Astrocyte of the spinal cord (primary cell): ENCODE results near the gene TRIO.
A peak's percentile ranks its signal among the peaks of the same experiment; 100 is the strongest.

ENCODE experiments used
- DNase-seq: peaks from one replicate; pipeline ENCODE4 v3.0.0; 2011; ENCODE audit warnings: low read depth, low spot score
- H3K4me3 ChIP-seq: 2 replicates; pipeline ENCODE4 v1.5.1; 2011; ENCODE audit warnings: low read depth, mild to moderate bottlenecking, low read length, moderate library complexity
- in situ Hi-C: cut with HindIII; loops from 2 replicates; pipeline ENCODE4 v1.10.0; 2017; ENCODE audit warnings: low sequenced_read_pairs
- TF ChIP-seq, protein P1 (sequence below): IDR thresholded peaks from 2 replicates; pipeline ENCODE4 v1.5.1; 2012; ENCODE audit warnings: low read depth, mild to moderate bottlenecking, low read length, inconsistent platforms

Gene TRIO

GRCh38 chr5:14165375-14166106 is 22.4 kb downstream of the TRIO start:
- TF ChIP-seq, protein P1, sequence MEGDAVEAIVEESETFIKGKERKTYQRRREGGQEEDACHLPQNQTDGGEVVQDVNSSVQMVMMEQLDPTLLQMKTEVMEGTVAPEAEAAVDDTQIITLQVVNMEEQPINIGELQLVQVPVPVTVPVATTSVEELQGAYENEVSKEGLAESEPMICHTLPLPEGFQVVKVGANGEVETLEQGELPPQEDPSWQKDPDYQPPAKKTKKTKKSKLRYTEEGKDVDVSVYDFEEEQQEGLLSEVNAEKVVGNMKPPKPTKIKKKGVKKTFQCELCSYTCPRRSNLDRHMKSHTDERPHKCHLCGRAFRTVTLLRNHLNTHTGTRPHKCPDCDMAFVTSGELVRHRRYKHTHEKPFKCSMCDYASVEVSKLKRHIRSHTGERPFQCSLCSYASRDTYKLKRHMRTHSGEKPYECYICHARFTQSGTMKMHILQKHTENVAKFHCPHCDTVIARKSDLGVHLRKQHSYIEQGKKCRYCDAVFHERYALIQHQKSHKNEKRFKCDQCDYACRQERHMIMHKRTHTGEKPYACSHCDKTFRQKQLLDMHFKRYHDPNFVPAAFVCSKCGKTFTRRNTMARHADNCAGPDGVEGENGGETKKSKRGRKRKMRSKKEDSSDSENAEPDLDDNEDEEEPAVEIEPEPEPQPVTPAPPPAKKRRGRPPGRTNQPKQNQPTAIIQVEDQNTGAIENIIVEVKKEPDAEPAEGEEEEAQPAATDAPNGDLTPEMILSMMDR = no peak
- H3K4me3 ChIP-seq = no peak overlapping the region
- in situ Hi-C loops = no loop called here
- peak; percentile 93 for DNase-seq

GRCh38 chr5:14166437-14166836 is 23.3 kb downstream of the TRIO start:
- in situ Hi-C loops = no loop called here
- TF ChIP-seq, protein P1 = no peak
- no peak for DNase-seq
- H3K4me3 ChIP-seq = no peak overlapping the region

DNA sequence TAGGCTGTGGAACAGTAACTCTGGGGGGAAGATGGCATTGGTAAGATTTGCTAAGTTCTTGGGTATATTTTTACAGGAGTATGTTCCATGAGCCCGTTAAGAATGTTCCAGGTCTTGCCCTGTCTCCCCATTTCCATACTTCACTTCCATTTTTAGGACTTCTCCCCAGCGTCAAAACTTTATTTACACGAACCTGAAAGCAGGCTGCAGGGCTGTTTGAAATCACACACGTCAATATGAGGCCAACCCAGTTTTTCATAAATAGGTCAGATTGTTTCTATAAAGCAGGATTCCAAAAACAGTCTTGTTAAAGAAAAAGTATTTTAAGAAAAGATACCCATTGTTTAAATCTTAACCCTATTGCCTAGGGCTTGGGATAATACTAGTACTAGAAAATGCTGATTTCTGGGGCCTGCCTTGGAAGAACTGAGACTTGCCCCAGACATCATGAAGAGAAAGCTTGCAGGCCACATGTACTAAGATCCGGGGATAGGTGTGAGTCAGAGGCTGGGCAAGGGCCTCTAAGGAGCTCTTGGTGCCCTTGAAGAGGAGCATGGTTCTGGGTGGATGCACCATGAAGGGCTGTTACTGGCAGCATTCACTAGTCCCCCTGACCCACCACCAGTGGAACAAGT is 24.2 kb downstream of the TRIO start:
- DNase-seq = peak; percentile 68

DNA sequence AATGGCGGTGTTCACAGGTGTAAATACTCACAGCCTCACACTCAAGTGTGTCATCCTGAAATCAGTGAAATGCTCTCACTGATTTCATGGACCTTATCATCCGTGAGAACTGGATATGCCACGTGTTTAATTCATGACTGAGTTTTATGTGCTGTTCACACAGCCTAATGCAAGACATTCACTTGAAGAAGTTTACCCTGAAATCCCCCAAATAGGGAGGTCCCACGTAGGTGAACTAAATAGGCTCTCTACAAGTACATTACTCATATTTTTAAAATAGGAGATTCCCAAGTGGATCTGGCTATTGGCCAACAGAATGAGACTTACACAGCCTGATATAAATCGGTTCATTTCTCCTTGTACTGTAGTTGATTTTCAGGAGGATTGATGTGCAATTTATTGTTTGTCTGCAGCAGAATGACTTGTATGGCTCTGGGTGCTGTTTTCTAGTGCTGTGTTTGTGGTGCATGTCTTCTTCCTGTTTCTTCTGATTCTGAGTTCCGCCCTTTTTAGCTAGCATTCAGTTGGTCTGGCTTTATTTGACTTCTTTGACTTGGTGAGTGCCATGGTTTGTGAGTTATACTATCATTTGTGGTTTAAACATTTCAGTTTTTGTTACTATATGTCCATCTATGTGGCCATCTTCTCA is 25.1 kb downstream of the TRIO start:
- no peak for DNase-seq
- TF ChIP-seq, protein P1 = no peak
- H3K4me3 ChIP-seq = no peak overlapping the region
- in situ Hi-C loops = no loop called here

More for the DNA sequence above, 24.2 kb downstream of the TRIO start:
- H3K4me3 ChIP-seq = no peak overlapping the region
- TF ChIP-seq, protein P1 = no peak
- in situ Hi-C loops = no loop called here

DNA sequence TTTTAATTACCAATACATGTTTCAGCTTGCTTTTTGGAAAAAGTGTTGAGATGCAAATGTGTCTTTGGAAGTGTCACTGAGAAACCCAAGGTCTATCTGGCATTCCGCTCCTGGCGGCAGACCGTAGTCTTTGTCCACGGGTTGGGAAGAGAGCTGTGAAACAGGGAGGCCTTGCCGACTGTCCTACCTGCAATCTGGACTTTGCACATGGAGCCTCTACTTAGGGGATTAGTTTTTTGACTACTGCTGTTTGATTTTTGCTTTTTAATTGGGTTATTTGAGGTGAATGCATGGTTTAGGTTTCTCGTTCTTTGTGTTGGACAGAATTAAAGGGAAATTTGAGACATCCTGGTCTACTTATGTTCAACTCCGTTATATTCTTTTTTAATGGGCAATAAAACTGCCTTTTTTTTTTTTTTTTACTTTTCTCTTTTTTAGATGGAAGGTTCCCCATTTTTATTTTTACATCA is 25.7 kb downstream of the TRIO start:
- in situ Hi-C loops = no loop called here
- TF ChIP-seq, protein P1 = no peak
- DNase-seq = no peak

DNA sequence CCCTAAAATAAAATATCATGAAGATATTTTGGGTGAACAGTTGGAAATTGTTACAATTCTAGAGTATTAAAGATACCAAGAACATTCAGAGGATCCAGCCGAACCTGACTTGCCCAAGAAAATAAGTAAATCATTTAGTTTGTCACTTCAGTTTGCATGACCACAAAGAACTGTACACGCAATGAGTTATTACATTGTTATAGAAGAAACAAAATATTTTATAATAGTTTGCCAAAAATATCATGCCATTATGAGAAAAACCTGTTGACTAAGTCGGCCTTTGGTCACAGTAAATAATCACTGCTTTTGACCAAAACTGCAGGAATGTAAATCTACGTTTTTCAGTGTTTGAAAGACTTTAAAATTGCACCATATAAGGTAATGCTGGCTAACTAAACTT is 27.9 kb downstream of the TRIO start:
- no peak for DNase-seq
- TF ChIP-seq, protein P1 = no peak
- H3K4me3 ChIP-seq = no peak overlapping the region
- in situ Hi-C loops = no loop called here

More for the DNA sequence above, 25.7 kb downstream of the TRIO start:
- no peak overlapping the region for H3K4me3 ChIP-seq
